Measurements from ENCODE around the gene PNPLA2. TPM values are rescaled to one million over a fixed set of nuclear protein-coding genes. Genes with fewer than 3 reads are reported as not detected.

The PNPLA2 gene
- total and polyA plus RNA-seq, 2 donors from 2014 or later: 67.9 to 173 TPM

DNA sequence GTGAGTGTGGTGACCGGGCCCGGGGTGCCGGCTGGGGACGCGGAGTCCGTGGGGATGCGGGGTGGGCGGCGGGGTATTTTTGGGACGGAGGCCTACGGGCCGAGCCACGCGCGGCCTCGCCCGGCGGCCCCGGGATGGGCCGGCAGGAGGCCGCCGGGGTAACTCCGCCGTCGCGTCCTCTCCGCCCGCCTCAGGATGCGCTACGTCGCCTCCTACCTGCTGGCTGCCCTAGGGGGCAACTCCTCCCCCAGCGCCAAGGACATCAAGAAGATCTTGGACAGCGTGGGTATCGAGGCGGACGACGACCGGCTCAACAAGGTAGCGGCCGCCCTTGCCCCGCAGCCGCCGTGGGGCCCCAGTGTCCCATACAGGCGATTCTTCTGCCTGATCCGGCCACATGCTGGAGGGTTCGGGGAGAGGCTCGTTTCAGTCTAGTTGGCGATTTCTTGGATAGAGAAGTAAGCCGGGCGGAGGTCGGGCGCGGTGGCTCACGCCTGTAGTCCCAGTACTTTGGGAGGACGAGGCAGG is 8.6 kb upstream of the PNPLA2 start:
- TF ChIP-seq CTCF (IDR thresholded peaks at IDR 0.05; ENCODE audit: borderline replicate concordance, extremely low read depth, insufficient read depth): no peak
- peaks cover 6 to 14% (median 14%) of the 10 kb centered on the region in 3 donors for H3K36me3 ChIP-seq (ENCODE audit: control insufficient read depth in 2 of 3, insufficient read depth in 3 of 3, low read length in 3 of 3)
- peaks cover 2 to 25% (median 5%) of the 10 kb centered on the region in 3 donors for H3K4me1 ChIP-seq (ENCODE audit: control insufficient read depth in 2 of 3, insufficient read depth in 2 of 3, low read depth in 1 of 3, low read length in 3 of 3)
- intact Hi-C loops (cut with DNase I): no loop called here
- peak overlapping the region; percentile 80 to 96 (median 85) for H3K4me3 ChIP-seq (ENCODE audit: low read length in 3 of 3)
- peak overlapping the region; percentile 30 to 98 (median 86) for H3K9ac ChIP-seq (ENCODE audit: low read length in 3 of 3)
- H3K27ac ChIP-seq (ENCODE audit: low read depth in 2 of 2, low read length in 2 of 2): peak overlapping the region; percentile 99 to 100
- H3K9me3 ChIP-seq (ENCODE audit: control insufficient read depth in 2 of 3, insufficient read depth in 1 of 3, low read length in 3 of 3): no peaks in the 10 kb centered on the region
- no peak for FAIRE-seq
- H3K27me3 ChIP-seq (ENCODE audit: control insufficient read depth, insufficient read depth, low read length): no peaks in the 10 kb centered on the region
- DNase-seq: no peak

DNA sequence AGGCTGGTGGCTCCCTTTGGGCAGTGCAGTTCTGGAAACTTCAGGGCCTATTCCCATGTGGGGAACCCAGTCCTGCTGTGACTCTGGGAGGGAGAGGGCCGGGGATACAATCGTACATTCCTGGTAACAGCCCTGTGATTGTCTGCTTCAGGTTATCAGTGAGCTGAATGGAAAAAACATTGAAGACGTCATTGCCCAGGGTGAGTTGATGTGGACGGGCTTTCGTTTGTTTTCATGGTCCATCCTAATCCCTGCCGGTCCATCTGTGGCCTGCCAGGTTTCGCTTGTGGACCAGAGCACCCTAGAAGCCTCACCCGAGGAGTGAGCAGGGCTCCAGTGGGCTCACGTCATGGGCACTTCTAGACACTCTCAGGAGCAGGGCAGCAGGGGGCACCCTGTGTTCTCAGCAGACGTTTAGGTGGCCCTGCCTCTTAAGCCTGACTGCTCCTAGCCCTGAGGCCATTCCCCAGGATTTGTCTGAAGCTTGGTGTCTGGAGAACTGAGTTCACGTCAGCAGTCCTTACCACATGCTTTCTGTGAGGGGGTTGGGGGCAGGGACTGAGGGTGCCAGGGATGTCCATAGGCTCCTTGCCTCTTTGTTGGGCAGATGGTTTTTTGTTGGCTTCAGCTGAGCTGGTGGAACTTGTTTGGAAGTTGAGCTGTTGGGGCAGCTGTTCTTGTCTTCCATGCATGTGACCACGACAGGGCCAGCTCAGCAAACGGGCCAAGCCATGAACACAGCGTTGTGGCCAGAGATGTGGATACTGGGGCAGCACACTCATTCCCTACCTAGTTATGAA is 7.1 kb upstream of the PNPLA2 start:
- intact Hi-C loops (cut with DNase I): no loop called here

GRCh38 chr11:812390-812789 is 6.3 kb upstream of the PNPLA2 start:
- Histone ChIP-seq H3K4me3 (ENCODE audit: low read length in 3 of 3) (no peak overlapping the region), H3K27me3 (ENCODE audit: control insufficient read depth, insufficient read depth, low read length) (no peaks in the 10 kb centered on the region), H3K9ac (ENCODE audit: low read length in 3 of 3) (no peak overlapping the region), H3K4me1 (ENCODE audit: control insufficient read depth in 2 of 3, insufficient read depth in 2 of 3, low read depth in 1 of 3, low read length in 3 of 3) (peaks cover 2 to 23% (median 5%) of the 10 kb centered on the region in 3 donors), H3K27ac (ENCODE audit: low read depth in 2 of 2, low read length in 2 of 2) (no peak overlapping the region), H3K36me3 (ENCODE audit: control insufficient read depth in 2 of 3, insufficient read depth in 3 of 3, low read length in 3 of 3) (peaks cover 6 to 14% (median 14%) of the 10 kb centered on the region in 3 donors), H3K9me3 (ENCODE audit: control insufficient read depth in 2 of 3, insufficient read depth in 1 of 3, low read length in 3 of 3) (no peaks in the 10 kb centered on the region)
- TF ChIP-seq CTCF (IDR thresholded peaks at IDR 0.05; ENCODE audit: borderline replicate concordance, extremely low read depth, insufficient read depth): no peak
- no peak for FAIRE-seq
- intact Hi-C loops (cut with DNase I): no loop called here
- no peak for DNase-seq

More for the DNA sequence above, 7.1 kb upstream of the PNPLA2 start:
- TF ChIP-seq CTCF (IDR thresholded peaks at IDR 0.05; ENCODE audit: borderline replicate concordance, extremely low read depth, insufficient read depth): no peak
- no peak overlapping the region for H3K27ac ChIP-seq (ENCODE audit: low read depth in 2 of 2, low read length in 2 of 2)
- H3K9me3 ChIP-seq (ENCODE audit: control insufficient read depth in 2 of 3, insufficient read depth in 1 of 3, low read length in 3 of 3): no peaks in the 10 kb centered on the region
- H3K4me3 ChIP-seq (ENCODE audit: low read length in 3 of 3): peak overlapping the region in 1 of 3 donors; percentile 80
- FAIRE-seq: no peak
- peaks cover 6 to 14% (median 14%) of the 10 kb centered on the region in 3 donors for H3K36me3 ChIP-seq (ENCODE audit: control insufficient read depth in 2 of 3, insufficient read depth in 3 of 3, low read length in 3 of 3)
- H3K9ac ChIP-seq (ENCODE audit: low read length in 3 of 3): peak overlapping the region in 1 of 3 donors; percentile 86
- H3K27me3 ChIP-seq (ENCODE audit: control insufficient read depth, insufficient read depth, low read length): no peaks in the 10 kb centered on the region
- DNase-seq: no peak
- peaks cover 2 to 23% (median 5%) of the 10 kb centered on the region in 3 donors for H3K4me1 ChIP-seq (ENCODE audit: control insufficient read depth in 2 of 3, insufficient read depth in 2 of 3, low read depth in 1 of 3, low read length in 3 of 3)

Data from kidney (tissue), 14 donors.